Lower leg skin (tissue), 4 donors: ENCODE data around the gene PPP1R26. TPM values are rescaled to one million over a fixed set of nuclear protein-coding genes. Genes with fewer than 3 reads are reported as not detected.
"Not testable (repeated sequence)": the region's sequence is repeated elsewhere in the genome, so short reads cannot be mapped to it uniquely, and the experiment has no call there.

ENCODE experiments used
- DNase-seq, 2 donors: peaks; one replicate each; pipeline ENCODE4 v3.0.0-alpha.2; 2019; ENCODE audit warnings: low spot score in 2 of 2
- H3K4me3 ChIP-seq: fragments of 200-600 bp; sonication (generic); 2 replicates; pipeline ENCODE4 v1.5.1; 2017; ENCODE audit warnings: mild to moderate bottlenecking, low read depth; ENCODE audit not compliant: poor library complexity, severe bottlenecking
- CTCF ChIP-seq, 3 donors: fragments of 450-650 bp; IDR thresholded peaks; one replicate each; pipeline ENCODE4 v1.5.1; 2016; ENCODE audit warnings: antibody characterized with exemption in 3 of 3, mild to moderate bottlenecking in 3 of 3, moderate library complexity in 2 of 3
- POLR2A ChIP-seq, 2 donors: fragments of 450-650 bp; IDR thresholded peaks; one replicate each; pipeline ENCODE4 v1.6.1; 2016 to 2017; ENCODE audit warnings: antibody characterized with exemption in 2 of 2, mild to moderate bottlenecking in 1 of 2, moderate library complexity in 1 of 2
- WGBS, 2 donors: methylation state at CpG; one replicate each; pipeline ENCODE4 v1.1.5; 2018; 5-methylcytosine and 5-hydroxymethylcytosine counted together
- intact Hi-C: fragments of 100-400 bp; cut with DNase I; formaldehyde crosslinking; loops from one replicate; pipeline ENCODE4 v1.15.0; 2023; ENCODE audit warnings: low total_unique reads
- total RNA-seq, 4 donors: library from RNA; depleted of rRNA; stranded (reverse); fragments of >200 nt; gene quantifications; one replicate each; pipeline ENCODE4 v1.1.0, GENCODE V29; 2016

PPP1R26 gene
- total RNA-seq, 4 donors from 2014 or later, result 8.4 to 11.5 (median 9.2) TPM

GRCh38 chr9:135533674-135534073 is 54.1 kb downstream of the PPP1R26 start:
- WGBS, 2 donors, result 83 to 84% methylated on average over 12 of the region's 12 CpGs
- DNase-seq, result peak in 1 of 2 donors; percentile 60
- TF ChIP-seq CTCF (IDR thresholded peaks at IDR 0.05) (no peak), POLR2A (IDR thresholded peaks at IDR 0.05) (no peak)
- intact Hi-C loops, result no loop called here
- no peak overlapping the region for H3K4me3 ChIP-seq

- intact Hi-C loops, H3K4me3 ChIP-seq: not testable (repeated sequence)
- peak in 1 of 2 donors; percentile 69 for DNase-seq
- WGBS, 2 donors, result 15 to 30% methylated on average over 10 of the region's 10 CpGs
These were observed 54.7 kb downstream of the PPP1R26 start for GRCh38 chr9:135534192-135534711.

GRCh38 chr9:135534826-135535225 is 55.2 kb downstream of the PPP1R26 start:
- H3K4me3 ChIP-seq, DNase-seq, intact Hi-C loops: not testable (repeated sequence)
- WGBS, 2 donors, result 73 to 83% methylated on average over 4 of the region's 4 CpGs

- H3K4me3 ChIP-seq, intact Hi-C loops: not testable (repeated sequence)
- DNase-seq, result peak in 1 of 2 donors; percentile 78
- 62 to 71% methylated on average over 7 to 13 of the region's 13 CpGs for WGBS, 2 donors
These were observed 56.0 kb downstream of the PPP1R26 start for GRCh38 chr9:135535631-135536030.

GRCh38 chr9:135536216-135536615 is 56.6 kb downstream of the PPP1R26 start:
- DNase-seq, result no peak
- TF ChIP-seq POLR2A (IDR thresholded peaks at IDR 0.05), result no peak
- no peak for TF ChIP-seq CTCF (IDR thresholded peaks at IDR 0.05)

More at GRCh38 chr9:135536216-135536615, 56.6 kb downstream of the PPP1R26 start:
- intact Hi-C loops, result no loop called here
- 76 to 78% methylated on average over 8 of the region's 8 CpGs for whole genome bisulfite sequencing, 2 donors
- no peak overlapping the region for H3K4me3 ChIP-seq

Other genes starting within 250 kb of the PPP1R26 start
- 10 to 100 TPM; 41.3 to 61.6 (median 49.7) TPM for gene MRPS2, start 20.9 kb downstream of the PPP1R26 start, total RNA-seq
- not detected for gene LCN1, start 41.7 kb downstream of the PPP1R26 start, total RNA-seq
- gene OBP2A, start 66.3 kb downstream of the PPP1R26 start, total RNA-seq, result 1 to 10 TPM in 2 of 4 donors, not detected in 2; 4.7 to 6.6 TPM
- gene PAEP, start 82.0 kb downstream of the PPP1R26 start, total RNA-seq, result 1 to 10 TPM in 1 of 4 donors, under 1 TPM in 2, not detected in 1; 0.71 to 2.7 (median 0.89) TPM
- not detected for gene GLT6D1, start 159.8 kb downstream of the PPP1R26 start, total RNA-seq
- gene LCN9, start 183.5 kb downstream of the PPP1R26 start, total RNA-seq, result not detected
- under 1 TPM in 1 of 4 donors, not detected in 3; 0.71 TPM for gene SOHLH1, start 219.7 kb downstream of the PPP1R26 start, total RNA-seq
- gene KCNT1, start 222.4 kb downstream of the PPP1R26 start, total RNA-seq, result under 1 TPM in 1 of 4 donors, not detected in 3; 0.10 TPM